Dermis blood vessel endothelial cell (primary cell): ENCODE data around the gene DOK5. TPM values are rescaled to one million over a fixed set of nuclear protein-coding genes. Genes with fewer than 3 reads are reported as not detected.
"Not testable (repeated sequence)": the region's sequence is repeated elsewhere in the genome, so short reads cannot be mapped to it uniquely, and the experiment has no call there.

Experiments
- DNase-seq: peaks from one replicate; pipeline ENCODE4 v3.0.0; 2010
- total RNA-seq: library from RNA; depleted of rRNA; stranded (reverse); fragments of >200 nt; gene quantifications from 2 replicates; pipeline ENCODE4 v1.2.3, GENCODE V29; 2014

The DOK5 gene
- total RNA-seq, 1 donor from 2014 or later = 0.34 TPM

GRCh38 chr20:54472607-54473006 lies 2.8 kb upstream of the DOK5 start:
- no peak for DNase-seq

- no peak for DNase-seq
Observed at GRCh38 chr20:54473340-54473739, 2.1 kb upstream of the DOK5 start.

GRCh38 chr20:54474046-54474445 lies 1.3 kb upstream of the DOK5 start:
- no peak for DNase-seq

- DNase-seq = no peak
Observed at GRCh38 chr20:54474866-54475265, 527 bp upstream of the DOK5 start.

- no peak for DNase-seq
Observed at GRCh38 chr20:54476169-54477009, 996 bp downstream of the DOK5 start.

GRCh38 chr20:54477191-54477955 lies 2.0 kb downstream of the DOK5 start:
- no peak for DNase-seq

- no peak for DNase-seq
Observed at GRCh38 chr20:54479138-54479906, 3.9 kb downstream of the DOK5 start.

- DNase-seq = not testable (repeated sequence)
Observed at GRCh38 chr20:54479937-54480336, 4.5 kb downstream of the DOK5 start.

GRCh38 chr20:54481442-54481841 lies 6.0 kb downstream of the DOK5 start:
- DNase-seq = no peak

- no peak for DNase-seq
Observed at GRCh38 chr20:54485631-54486030, 10.2 kb downstream of the DOK5 start.

- DNase-seq = no peak
Observed at GRCh38 chr20:54486585-54486984, 11.2 kb downstream of the DOK5 start.

- DNase-seq = no peak
Observed at GRCh38 chr20:54488442-54488841, 13.0 kb downstream of the DOK5 start.

GRCh38 chr20:54491506-54491905 lies 16.1 kb downstream of the DOK5 start:
- no peak for DNase-seq

GRCh38 chr20:54494303-54495006 lies 19.1 kb downstream of the DOK5 start:
- no peak for DNase-seq

- DNase-seq = no peak
Observed at GRCh38 chr20:54497931-54498718, 22.7 kb downstream of the DOK5 start.

GRCh38 chr20:54499111-54499510 lies 23.7 kb downstream of the DOK5 start:
- no peak for DNase-seq

- no peak for DNase-seq
Observed at GRCh38 chr20:54502179-54502578, 26.8 kb downstream of the DOK5 start.

GRCh38 chr20:54506643-54507042 lies 31.2 kb downstream of the DOK5 start:
- DNase-seq = no peak

GRCh38 chr20:54510541-54511129 lies 35.2 kb downstream of the DOK5 start:
- DNase-seq = no peak

GRCh38 chr20:54512694-54513093 lies 37.3 kb downstream of the DOK5 start:
- no peak for DNase-seq

- no peak for DNase-seq
Observed at GRCh38 chr20:54514028-54514607, 38.7 kb downstream of the DOK5 start.
